Measurements from ENCODE around the gene ENO2. TPM values are rescaled to one million over a fixed set of nuclear protein-coding genes. Genes with fewer than 3 reads are reported as not detected.

Gene ENO2
- total and polyA plus RNA-seq, 9 donors: 5.0 to 22.3 (median 11.5) TPM

GRCh38 chr12:6935371-6936193, 21.2 kb downstream of the ENO2 start:
- WGBS, 3 donors: 50 to 56% (median 53%) methylated on average over 14 of the region's 14 CpGs
- Histone ChIP-seq H3K27me3 (no peaks in the 10 kb centered on the region), H3K36me3 (no peaks in the 10 kb centered on the region), H3K27ac (no peak overlapping the region), H3K4me1 (ENCODE audit: insufficient read depth) (peaks cover 17% of the 10 kb centered on the region), H3K4me3 (no peak overlapping the region), H3K9me3 (no peaks in the 10 kb centered on the region)
- TF ChIP-seq POLR2A (IDR thresholded peaks at IDR 0.05) (no peak), EP300 (IDR thresholded peaks at IDR 0.05) (no peak), CTCF (IDR thresholded peaks at IDR 0.05) (no peak)
- DNase-seq: peak in 3 of 5 donors; percentile 28 to 62 (median 56)
- intact Hi-C loops (cut with DNase I): no loop called here

- no peak overlapping the region for H3K4me3 ChIP-seq
- H3K36me3 ChIP-seq: no peaks in the 10 kb centered on the region
- H3K27ac ChIP-seq: no peak overlapping the region
- intact Hi-C loops (cut with DNase I): no loop called here
- no peak for TF ChIP-seq POLR2A (IDR thresholded peaks at IDR 0.05)
- TF ChIP-seq CTCF (IDR thresholded peaks at IDR 0.05): no peak
- TF ChIP-seq EP300 (IDR thresholded peaks at IDR 0.05): no peak
- peaks cover 14% of the 10 kb centered on the region for H3K4me1 ChIP-seq (ENCODE audit: insufficient read depth)
- DNase-seq: peak in 1 of 5 donors; percentile 58
- H3K27me3 ChIP-seq: no peaks in the 10 kb centered on the region
- H3K9me3 ChIP-seq: no peaks in the 10 kb centered on the region
- WGBS, 3 donors: 87 to 90% (median 89%) methylated on average over 3 of the region's 3 CpGs
These were observed 21.8 kb downstream of the ENO2 start for GRCh38 chr12:6936194-6936635.

GRCh38 chr12:6936636-6937480, 22.5 kb downstream of the ENO2 start:
- Histone ChIP-seq H3K4me1 (ENCODE audit: insufficient read depth) (peaks cover 14% of the 10 kb centered on the region), H3K27ac (peak overlapping the region; percentile 83 to 93), H3K36me3 (no peaks in the 10 kb centered on the region), H3K9me3 (no peaks in the 10 kb centered on the region), H3K4me3 (peak overlapping the region; percentile 53), H3K27me3 (no peaks in the 10 kb centered on the region)
- peak in 1 of 3 donors; percentile 12 for TF ChIP-seq CTCF (IDR thresholded peaks at IDR 0.05)
- TF ChIP-seq POLR2A (IDR thresholded peaks at IDR 0.05): no peak
- intact Hi-C loops (cut with DNase I): no loop called here
- 20 to 30% (median 28%) methylated on average over 29 to 36 of the region's 36 CpGs for WGBS, 3 donors
- peak; percentile 63 to 77 (median 71) for DNase-seq

GRCh38 chr12:6937481-6938352, 23.3 kb downstream of the ENO2 start:
- TF ChIP-seq EP300 (IDR thresholded peaks at IDR 0.05) (no peak), POLR2A (IDR thresholded peaks at IDR 0.05) (peak; percentile 52), CTCF (IDR thresholded peaks at IDR 0.05) (peak; percentile 95 to 97 (median 97))
- DNase-seq: peak; percentile 89 to 94 (median 93)
- intact Hi-C loops (cut with DNase I): no loop called here
- Histone ChIP-seq H3K27ac (peak overlapping the region; percentile 83 to 93), H3K4me1 (ENCODE audit: insufficient read depth) (peaks cover 14% of the 10 kb centered on the region), H3K27me3 (no peaks in the 10 kb centered on the region), H3K9me3 (no peaks in the 10 kb centered on the region), H3K4me3 (peak overlapping the region; percentile 53), H3K36me3 (no peaks in the 10 kb centered on the region)
- 1% methylated on average over 65 to 80 of the region's 80 CpGs for WGBS, 3 donors
